ENCODE measurements around the gene IFNAR1. TPM values are rescaled to one million over a fixed set of nuclear protein-coding genes. Genes with fewer than 3 reads are reported as not detected.
A peak's percentile ranks its signal among the peaks of the same experiment; 100 is the strongest.

IFNAR1 gene
- total and polyA plus RNA-seq, 10 donors = 9.2 to 86.1 (median 57.3) TPM

- intact Hi-C loops (cut with DNase I; ENCODE audit: low total_unique reads) = no loop called here
- Histone ChIP-seq H3K36me3 (peaks cover 0 to 23% (median 15%) of the 10 kb centered on the region in 6 donors), H3K27me3 (replicated peaks in 1 of 7) (no peaks in the 10 kb centered on the region), H3K9me3 (no peaks in the 10 kb centered on the region), H3K4me3 (peak overlapping the region in 1 of 8 donors; percentile 19), H3K27ac (peak overlapping the region; percentile 74 to 95 (median 90)), H3K4me1 (peaks cover 33 to 98% (median 59%) of the 10 kb centered on the region in 6 donors)
- WGBS, 5 donors = 30 to 38% (median 36%) methylated on average over 10 of the region's 10 CpGs
- peak; percentile 85 for DNase-seq
- TF ChIP-seq, protein P1, sequence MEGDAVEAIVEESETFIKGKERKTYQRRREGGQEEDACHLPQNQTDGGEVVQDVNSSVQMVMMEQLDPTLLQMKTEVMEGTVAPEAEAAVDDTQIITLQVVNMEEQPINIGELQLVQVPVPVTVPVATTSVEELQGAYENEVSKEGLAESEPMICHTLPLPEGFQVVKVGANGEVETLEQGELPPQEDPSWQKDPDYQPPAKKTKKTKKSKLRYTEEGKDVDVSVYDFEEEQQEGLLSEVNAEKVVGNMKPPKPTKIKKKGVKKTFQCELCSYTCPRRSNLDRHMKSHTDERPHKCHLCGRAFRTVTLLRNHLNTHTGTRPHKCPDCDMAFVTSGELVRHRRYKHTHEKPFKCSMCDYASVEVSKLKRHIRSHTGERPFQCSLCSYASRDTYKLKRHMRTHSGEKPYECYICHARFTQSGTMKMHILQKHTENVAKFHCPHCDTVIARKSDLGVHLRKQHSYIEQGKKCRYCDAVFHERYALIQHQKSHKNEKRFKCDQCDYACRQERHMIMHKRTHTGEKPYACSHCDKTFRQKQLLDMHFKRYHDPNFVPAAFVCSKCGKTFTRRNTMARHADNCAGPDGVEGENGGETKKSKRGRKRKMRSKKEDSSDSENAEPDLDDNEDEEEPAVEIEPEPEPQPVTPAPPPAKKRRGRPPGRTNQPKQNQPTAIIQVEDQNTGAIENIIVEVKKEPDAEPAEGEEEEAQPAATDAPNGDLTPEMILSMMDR (IDR thresholded peaks at IDR 0.05 in 8 of 11, conservative IDR thresholded peaks at IDR 0.05 in 3 of 11) = no peak
- TF ChIP-seq POLR2AphosphoS5 (IDR thresholded peaks at IDR 0.05) = peak in 1 of 3 donors; percentile 66
Measured at GRCh38 chr21:33300701-33301631, 23.8 kb upstream of the IFNAR1 start.

- intact Hi-C loops (cut with DNase I; ENCODE audit: low total_unique reads) = no loop called here
- H3K27me3 ChIP-seq (replicated peaks in 1 of 7) = no peaks in the 10 kb centered on the region
- no peak for DNase-seq
- no peaks in the 10 kb centered on the region for H3K9me3 ChIP-seq
- 46 to 67% (median 57%) methylated on average over 2 of the region's 2 CpGs for WGBS, 5 donors
- H3K36me3 ChIP-seq = peaks cover 0 to 16% (median 8%) of the 10 kb centered on the region in 6 donors
- no peak for TF ChIP-seq POLR2A (IDR thresholded peaks at IDR 0.05)
- TF ChIP-seq POLR2AphosphoS5 (IDR thresholded peaks at IDR 0.05) = no peak
- TF ChIP-seq, protein P1 (IDR thresholded peaks at IDR 0.05 in 8 of 11, conservative IDR thresholded peaks at IDR 0.05 in 3 of 11) = no peak
- peak overlapping the region in 1 of 8 donors; percentile 19 for H3K4me3 ChIP-seq
- H3K4me1 ChIP-seq = peaks cover 33 to 92% (median 55%) of the 10 kb centered on the region in 6 donors
- H3K27ac ChIP-seq = peak overlapping the region; percentile 74 to 95 (median 90)
Measured at GRCh38 chr21:33301632-33302002, 23.2 kb upstream of the IFNAR1 start.

DNA sequence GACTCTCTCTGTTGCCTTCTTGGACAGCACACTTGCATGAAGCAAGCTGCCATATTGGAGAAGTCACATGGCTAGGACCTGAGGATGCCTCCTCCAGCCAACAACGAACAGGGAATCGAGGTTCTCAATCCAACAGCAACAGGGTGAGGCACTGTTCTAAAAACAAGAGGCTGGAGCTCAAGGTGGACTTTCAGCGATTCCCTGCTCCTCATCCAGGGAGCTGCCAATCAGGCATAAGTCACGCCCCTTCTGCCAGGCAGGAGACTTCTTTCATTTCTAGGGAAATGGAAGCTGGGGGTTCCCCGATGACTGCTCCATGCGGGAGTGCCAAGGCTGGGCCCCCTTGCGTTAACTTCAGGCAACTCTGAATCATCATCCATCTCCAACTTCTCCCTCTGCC, 22.7 kb upstream of the IFNAR1 start:
- Histone ChIP-seq H3K27me3 (replicated peaks in 1 of 7) (no peaks in the 10 kb centered on the region), H3K4me1 (peaks cover 33 to 89% (median 52%) of the 10 kb centered on the region in 6 donors), H3K4me3 (peak overlapping the region in 1 of 8 donors; percentile 19), H3K36me3 (peaks cover 0 to 12% (median 5%) of the 10 kb centered on the region in 6 donors), H3K9me3 (no peaks in the 10 kb centered on the region), H3K27ac (peak overlapping the region; percentile 74 to 95 (median 90))
- intact Hi-C loops (cut with DNase I; ENCODE audit: low total_unique reads) = no loop called here
- DNase-seq = no peak
- 85 to 89% (median 87%) methylated on average over 7 of the region's 7 CpGs for WGBS, 5 donors
- TF ChIP-seq POLR2A (IDR thresholded peaks at IDR 0.05) (no peak), POLR2AphosphoS5 (IDR thresholded peaks at IDR 0.05) (no peak)
- TF ChIP-seq, protein P1 (IDR thresholded peaks at IDR 0.05 in 8 of 11, conservative IDR thresholded peaks at IDR 0.05 in 3 of 11) = no peak

- Histone ChIP-seq H3K9me3 (no peaks in the 10 kb centered on the region), H3K36me3 (peaks cover 0 to 4% (median 0%) of the 10 kb centered on the region in 6 donors), H3K27ac (peak overlapping the region in 6 of 8 donors; percentile 85 to 95 (median 90)), H3K4me3 (no peak overlapping the region), H3K27me3 (replicated peaks in 1 of 7) (no peaks in the 10 kb centered on the region), H3K4me1 (peaks cover 33 to 83% (median 49%) of the 10 kb centered on the region in 6 donors)
- TF ChIP-seq POLR2AphosphoS5 (IDR thresholded peaks at IDR 0.05) (no peak), POLR2A (IDR thresholded peaks at IDR 0.05) (no peak)
- TF ChIP-seq, protein P1 (IDR thresholded peaks at IDR 0.05 in 8 of 11, conservative IDR thresholded peaks at IDR 0.05 in 3 of 11) = no peak
- 74 to 86% (median 81%) methylated on average over 6 to 7 of the region's 7 CpGs for WGBS, 5 donors
- no peak for DNase-seq
- intact Hi-C loops (cut with DNase I; ENCODE audit: low total_unique reads) = no loop called here
Measured at GRCh38 chr21:33302796-33303195, 22.0 kb upstream of the IFNAR1 start.

All from spleen (tissue), 11 donors.